ENCODE measurements around the gene PLK3. TPM values are rescaled to one million over a fixed set of nuclear protein-coding genes. Genes with fewer than 3 reads are reported as not detected.

The PLK3 gene
- total and polyA plus RNA-seq, 2 of the 4 experiments (the other 2 are of a cell fraction) = 15.8 to 51.6 TPM

DNA sequence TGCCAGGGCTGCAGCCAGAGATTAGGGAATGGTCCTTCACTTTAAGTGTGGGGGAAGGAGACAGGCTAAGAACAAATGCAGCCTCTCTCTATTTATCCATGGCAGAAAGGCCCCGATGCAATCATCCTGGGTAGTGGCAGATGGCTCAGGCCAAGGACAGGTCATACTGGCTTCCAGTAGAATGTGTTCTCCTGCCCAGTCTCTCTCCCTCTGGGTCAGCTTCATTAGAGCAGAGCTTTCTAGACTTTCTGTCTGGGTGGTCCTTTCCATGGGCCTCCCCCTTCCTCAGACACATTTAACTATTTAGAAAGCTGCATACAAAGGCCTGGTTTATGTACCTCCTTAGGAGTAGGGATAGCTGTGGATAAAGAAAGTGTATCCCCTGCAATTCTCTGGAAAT, 47.7 kb downstream of the PLK3 start:
- ChIA-PET POLR2A (ENCODE audit: unreplicated experiment) (no interaction called here), CTCF (interaction anchor here (0.5 kb wide), 1 partner anchor 115 kb away, joined by 3 read pairs; no protein-coding TSS in a partner anchor)
- Histone ChIP-seq H2AK5ac (ENCODE audit: low read depth, low read length) (no peak overlapping the region), H3K4me3 (ENCODE audit: insufficient read depth, low read depth, low read length) (no peak overlapping the region), H2AK9ac (replicated peaks; ENCODE audit: low read depth, low read length, poor library complexity) (no peak overlapping the region), H3K23ac (ENCODE audit: low read depth, low read length) (no peak overlapping the region), H2AFZ (replicated peaks; ENCODE audit: low read length, poor library complexity) (no peak overlapping the region), H2BK15ac (ENCODE audit: low read depth, low read length) (no peak overlapping the region), H3K4me2 (ENCODE audit: low read depth, low read length) (no peak overlapping the region), H3K9me1 (ENCODE audit: insufficient read depth, low read length) (no peaks in the 10 kb centered on the region; the same call in 1 of the 2 replicates), H3K4ac (ENCODE audit: low read depth, low read length) (no peak overlapping the region), H3K79me1 (ENCODE audit: low read depth in 1 of 2, low read length in 2 of 2) (no peaks in the 10 kb centered on the region), H2BK120ac (ENCODE audit: low read depth, low read length) (no peak overlapping the region), H3K14ac (replicated peaks; ENCODE audit: low read depth, low read length) (no peak overlapping the region), H2BK5ac (ENCODE audit: low read depth, low read length, poor library complexity, severe bottlenecking) (no peak overlapping the region), H3K27me3 (ENCODE audit: control insufficient read depth, insufficient read depth, low read length) (no peaks in the 10 kb centered on the region), H4K8ac (ENCODE audit: low read depth in 2 of 2, low read length in 2 of 2) (no peak overlapping the region), H4K20me1 (ENCODE audit: insufficient read depth, low read length) (no peaks in the 10 kb centered on the region), H3K4me1 (ENCODE audit: control insufficient read depth, insufficient read depth, low read length) (no peaks in the 10 kb centered on the region), H3K9ac (ENCODE audit: low read depth, low read length) (no peak overlapping the region), H3K36me3 (ENCODE audit: control insufficient read depth, insufficient read depth, low read length) (peaks cover 4% of the 10 kb centered on the region; the same call in 1 of the 2 replicates), H3K18ac (ENCODE audit: low read depth, low read length) (no peak overlapping the region), H3K9me3 (ENCODE audit: control insufficient read depth, insufficient read depth, low read length) (no peaks in the 10 kb centered on the region), H3K56ac (ENCODE audit: extremely low read depth, insufficient read depth, low read length) (no peak overlapping the region), H3K27ac (ENCODE audit: insufficient read depth, low read length) (no peak overlapping the region), H4K5ac (ENCODE audit: low read depth, low read length) (no peak overlapping the region), H2BK20ac (ENCODE audit: low read depth, low read length) (no peak overlapping the region), H4K91ac (ENCODE audit: insufficient read depth, low read depth, low read length) (no peak overlapping the region)
- TF ChIP-seq, protein P1, sequence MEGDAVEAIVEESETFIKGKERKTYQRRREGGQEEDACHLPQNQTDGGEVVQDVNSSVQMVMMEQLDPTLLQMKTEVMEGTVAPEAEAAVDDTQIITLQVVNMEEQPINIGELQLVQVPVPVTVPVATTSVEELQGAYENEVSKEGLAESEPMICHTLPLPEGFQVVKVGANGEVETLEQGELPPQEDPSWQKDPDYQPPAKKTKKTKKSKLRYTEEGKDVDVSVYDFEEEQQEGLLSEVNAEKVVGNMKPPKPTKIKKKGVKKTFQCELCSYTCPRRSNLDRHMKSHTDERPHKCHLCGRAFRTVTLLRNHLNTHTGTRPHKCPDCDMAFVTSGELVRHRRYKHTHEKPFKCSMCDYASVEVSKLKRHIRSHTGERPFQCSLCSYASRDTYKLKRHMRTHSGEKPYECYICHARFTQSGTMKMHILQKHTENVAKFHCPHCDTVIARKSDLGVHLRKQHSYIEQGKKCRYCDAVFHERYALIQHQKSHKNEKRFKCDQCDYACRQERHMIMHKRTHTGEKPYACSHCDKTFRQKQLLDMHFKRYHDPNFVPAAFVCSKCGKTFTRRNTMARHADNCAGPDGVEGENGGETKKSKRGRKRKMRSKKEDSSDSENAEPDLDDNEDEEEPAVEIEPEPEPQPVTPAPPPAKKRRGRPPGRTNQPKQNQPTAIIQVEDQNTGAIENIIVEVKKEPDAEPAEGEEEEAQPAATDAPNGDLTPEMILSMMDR (conservative IDR thresholded peaks at IDR 0.05; ENCODE audit: low read depth, low read length) = no peak
- TF ChIP-seq, protein P2, sequence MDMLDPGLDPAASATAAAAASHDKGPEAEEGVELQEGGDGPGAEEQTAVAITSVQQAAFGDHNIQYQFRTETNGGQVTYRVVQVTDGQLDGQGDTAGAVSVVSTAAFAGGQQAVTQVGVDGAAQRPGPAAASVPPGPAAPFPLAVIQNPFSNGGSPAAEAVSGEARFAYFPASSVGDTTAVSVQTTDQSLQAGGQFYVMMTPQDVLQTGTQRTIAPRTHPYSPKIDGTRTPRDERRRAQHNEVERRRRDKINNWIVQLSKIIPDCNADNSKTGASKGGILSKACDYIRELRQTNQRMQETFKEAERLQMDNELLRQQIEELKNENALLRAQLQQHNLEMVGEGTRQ (IDR thresholded peaks at IDR 0.05; ENCODE audit: low read depth, low read length) = no peak
- no peak for TF ChIP-seq BHLHE40 (IDR thresholded peaks at IDR 0.05; ENCODE audit: low read depth, low read length)
- no peak for TF ChIP-seq MXI1 (IDR thresholded peaks at IDR 0.05; ENCODE audit: borderline replicate concordance, low read depth, low read length)
- no peak for TF ChIP-seq MAFK (IDR thresholded peaks at IDR 0.05; ENCODE audit: low read depth, low read length)
- TF ChIP-seq FOS (IDR thresholded peaks at IDR 0.05; ENCODE audit: low read depth, low read length) = no peak
- no peak for TF ChIP-seq RCOR1 (IDR thresholded peaks at IDR 0.05; ENCODE audit: insufficient replicate concordance, low read length)
- TF ChIP-seq SMC3 (IDR thresholded peaks at IDR 0.05; ENCODE audit: low read depth, low read length) = no peak
- TF ChIP-seq POLR2A (IDR thresholded peaks at IDR 0.05; ENCODE audit: low read depth, low read length) = no peak
- no CpG with 5 or more reads among the region's 1 CpG for WGBS, 2 experiments (ENCODE audit: extremely low coverage in 2 of 2, insufficient read length in 1 of 2)
- dilution Hi-C loops (cut with HindIII; ENCODE audit: low sequenced_read_pairs, unreplicated experiment) (no loop called here), in situ Hi-C loops (cut with MboI; ENCODE audit: low sequenced_read_pairs) (no loop called here), intact Hi-C loops (cut with micrococcal nuclease) (no loop called here)
- ATAC-seq (ENCODE audit: low read depth) (no peak), DNase-seq (no peak)
- BruUV-seq (replicated peaks) = no TSS peak
